ENCODE results near the gene MTA1. TPM values are rescaled to one million over a fixed set of nuclear protein-coding genes. Genes with fewer than 3 reads are reported as not detected.

MTA1 gene
- total RNA-seq, 1 donor from 2014 or later, result 129 TPM

DNA sequence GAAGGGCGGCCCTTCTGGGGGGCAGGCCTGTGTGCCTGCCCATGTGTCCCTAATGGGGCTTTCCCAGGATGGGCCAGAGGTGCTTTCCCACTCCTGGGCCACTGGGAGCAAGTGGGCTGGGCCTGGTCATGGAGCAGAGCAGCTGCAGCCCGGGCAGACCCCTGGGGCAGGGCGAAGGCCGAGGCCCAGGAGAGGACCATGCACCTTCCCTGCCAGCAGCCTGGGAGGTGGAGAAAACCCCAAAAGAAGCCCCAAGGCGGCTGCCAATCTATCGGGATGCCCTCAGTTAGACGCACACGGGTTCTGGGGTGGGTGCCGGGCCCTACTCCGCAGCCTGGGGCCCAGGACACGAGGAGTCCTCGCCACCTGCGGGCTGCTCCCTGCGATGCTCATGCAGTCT is 38.9 kb downstream of the MTA1 start:
- intact Hi-C loops (cut with micrococcal nuclease), result no loop called here

DNA sequence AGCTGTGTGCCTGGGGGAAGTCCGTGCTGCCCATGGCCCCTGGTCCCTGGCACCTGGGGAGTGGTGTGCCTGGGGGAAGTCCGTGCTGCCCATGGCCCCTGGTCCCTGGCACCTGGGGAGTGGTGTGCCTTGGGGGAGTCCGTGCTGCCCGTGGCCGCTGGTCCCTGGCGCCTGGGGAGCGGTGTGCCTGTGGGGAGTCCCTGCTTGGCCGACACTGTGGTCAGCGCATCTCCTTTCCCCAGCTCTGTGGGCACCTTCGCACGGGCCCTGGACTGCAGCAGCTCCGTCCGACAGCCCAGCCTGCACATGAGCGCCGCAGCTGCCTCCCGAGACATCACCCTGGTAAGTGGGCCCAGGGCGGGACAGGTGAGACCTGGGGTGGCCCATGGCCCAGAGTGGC is 40.5 kb downstream of the MTA1 start:
- intact Hi-C loops (cut with micrococcal nuclease), result no loop called here

- intact Hi-C loops (cut with micrococcal nuclease), result no loop called here
Observed at GRCh38 chr14:105460616-105461015, 41.0 kb downstream of the MTA1 start.

DNA sequence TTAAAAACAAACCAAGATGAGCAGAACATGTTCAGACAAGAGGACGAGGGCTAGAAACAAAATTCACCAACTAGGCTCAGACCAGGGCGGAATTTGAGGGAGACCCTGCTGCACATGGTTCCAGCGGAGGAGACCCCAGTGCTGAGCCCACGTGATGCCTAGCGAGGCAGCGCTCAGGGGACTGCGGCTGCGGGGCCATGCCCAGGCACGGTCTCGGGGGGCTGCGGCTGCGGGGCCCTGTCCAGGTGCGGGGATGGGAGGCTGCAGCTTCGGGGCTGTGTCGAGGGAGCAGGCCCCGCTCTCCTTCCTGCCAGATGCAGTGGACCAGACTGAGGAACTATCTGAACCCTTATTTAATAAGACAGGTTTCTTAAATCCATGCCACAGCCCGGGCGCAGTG is 42.3 kb downstream of the MTA1 start:
- intact Hi-C loops (cut with micrococcal nuclease), result no loop called here

- intact Hi-C loops (cut with micrococcal nuclease), result no loop called here
Observed at GRCh38 chr14:105464501-105464900, 44.9 kb downstream of the MTA1 start.

DNA sequence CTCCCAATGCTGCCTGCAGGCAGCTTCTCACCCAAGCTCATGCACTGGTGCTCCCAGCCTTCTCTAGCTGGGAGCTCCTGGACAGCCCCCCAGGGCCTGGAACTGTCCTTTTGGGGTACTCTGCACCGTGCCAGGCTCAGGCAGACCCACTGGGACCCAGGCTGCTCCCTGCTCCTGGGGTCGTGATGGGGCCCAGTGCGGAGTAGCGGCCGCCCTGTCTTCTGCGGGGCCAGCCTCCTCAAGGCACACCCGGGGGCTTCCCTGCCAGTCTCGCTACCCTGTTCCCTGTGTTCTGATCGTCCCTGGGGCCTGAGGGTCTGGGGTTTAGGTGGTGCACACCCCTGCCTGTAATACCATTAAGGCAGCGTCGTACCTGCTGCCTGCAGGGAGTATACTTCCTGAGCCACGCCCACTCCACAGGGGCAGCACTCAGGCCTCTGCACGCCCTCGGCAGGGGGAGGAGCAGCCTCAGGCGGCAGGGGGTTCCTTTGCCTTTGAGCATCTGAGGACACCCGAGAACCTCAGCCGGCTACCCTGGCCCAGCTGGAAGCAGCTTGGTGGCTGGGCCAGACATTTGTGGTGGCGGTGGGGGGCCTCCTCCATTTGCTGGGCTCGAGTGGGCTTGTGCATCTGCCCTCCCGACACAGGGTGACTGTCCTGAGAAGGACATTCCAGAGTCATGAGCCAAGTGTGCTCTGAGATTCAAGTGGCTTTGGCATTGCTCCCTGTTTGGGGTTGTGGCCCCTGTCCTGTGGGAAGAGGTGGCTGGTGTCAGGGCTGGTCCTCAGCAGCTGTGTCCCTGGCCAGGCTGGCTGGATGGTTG is 45.8 kb downstream of the MTA1 start:
- intact Hi-C loops (cut with micrococcal nuclease), result no loop called here

DNA sequence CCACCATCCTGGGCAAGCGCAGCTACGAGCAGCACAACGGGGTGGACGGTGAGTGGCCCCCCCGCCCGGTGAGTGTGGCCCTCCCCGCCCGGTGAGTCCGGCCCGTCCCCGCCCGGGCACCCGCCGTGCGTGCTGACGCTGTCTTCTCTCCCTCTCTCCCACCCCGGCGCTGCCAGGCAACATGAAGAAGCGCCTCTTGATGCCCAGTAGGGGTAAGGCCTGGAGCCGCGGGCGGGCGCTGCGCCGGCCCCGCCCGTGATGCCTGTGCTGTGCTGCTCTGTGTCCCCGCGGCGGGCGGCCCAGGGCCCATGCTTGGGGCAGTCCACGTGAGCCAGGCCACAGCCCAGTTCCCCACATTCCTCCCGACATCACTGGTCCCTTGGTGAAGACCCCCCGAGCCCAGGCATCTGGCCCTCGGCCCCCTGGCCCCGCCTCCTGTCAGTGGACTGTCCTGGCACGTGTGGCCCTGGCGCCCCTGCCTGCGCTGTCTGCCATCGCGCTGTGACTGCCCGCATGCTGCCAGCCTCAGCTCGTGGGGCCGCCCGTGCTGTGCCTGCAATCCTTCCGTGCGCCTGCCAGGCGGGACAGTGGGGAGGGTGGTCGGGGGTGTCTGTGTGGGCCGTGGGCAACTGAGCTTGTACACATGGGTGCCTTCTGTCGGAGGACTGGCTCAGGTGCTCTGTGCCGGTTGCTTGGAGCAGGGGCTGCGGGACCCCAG is 47.1 kb downstream of the MTA1 start:
- intact Hi-C loops (cut with micrococcal nuclease), result no loop called here

- intact Hi-C loops (cut with micrococcal nuclease), result no loop called here
Observed at GRCh38 chr14:105467249-105467941, 47.8 kb downstream of the MTA1 start.

- intact Hi-C loops (cut with micrococcal nuclease), result no loop called here
Observed at GRCh38 chr14:105467942-105468471, 48.4 kb downstream of the MTA1 start.

DNA sequence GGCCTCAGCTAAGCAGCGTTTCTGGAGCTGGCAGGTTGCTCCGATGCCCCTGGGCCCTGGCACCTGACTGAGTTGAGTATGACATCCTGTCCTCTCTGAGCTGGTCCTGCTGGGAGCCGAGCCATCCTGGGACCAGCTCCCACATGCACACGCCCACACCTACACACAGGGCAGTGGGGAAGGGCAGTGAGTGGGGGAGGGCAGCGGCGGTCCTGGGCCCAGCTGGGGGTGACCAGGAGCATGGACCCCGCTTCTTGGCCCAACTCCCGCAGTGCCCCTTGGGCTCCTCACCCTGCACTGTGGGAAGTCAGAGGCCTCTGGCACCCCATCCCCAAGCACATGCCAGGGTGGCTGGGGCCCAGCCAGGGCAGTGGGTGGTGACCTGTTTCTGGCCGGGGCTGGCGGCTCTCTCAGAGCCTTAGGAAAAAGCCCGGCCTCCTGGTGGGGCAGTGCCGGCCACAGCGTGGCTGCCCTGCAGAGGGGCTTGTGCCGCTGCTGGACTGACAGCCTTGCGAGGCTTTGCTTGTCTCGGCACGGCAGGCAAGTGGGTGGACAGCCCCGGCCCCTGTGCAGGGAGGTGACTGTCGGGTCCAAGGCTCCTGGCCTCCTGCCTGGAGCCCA is 49.1 kb downstream of the MTA1 start:
- intact Hi-C loops (cut with micrococcal nuclease), result no loop called here

DNA sequence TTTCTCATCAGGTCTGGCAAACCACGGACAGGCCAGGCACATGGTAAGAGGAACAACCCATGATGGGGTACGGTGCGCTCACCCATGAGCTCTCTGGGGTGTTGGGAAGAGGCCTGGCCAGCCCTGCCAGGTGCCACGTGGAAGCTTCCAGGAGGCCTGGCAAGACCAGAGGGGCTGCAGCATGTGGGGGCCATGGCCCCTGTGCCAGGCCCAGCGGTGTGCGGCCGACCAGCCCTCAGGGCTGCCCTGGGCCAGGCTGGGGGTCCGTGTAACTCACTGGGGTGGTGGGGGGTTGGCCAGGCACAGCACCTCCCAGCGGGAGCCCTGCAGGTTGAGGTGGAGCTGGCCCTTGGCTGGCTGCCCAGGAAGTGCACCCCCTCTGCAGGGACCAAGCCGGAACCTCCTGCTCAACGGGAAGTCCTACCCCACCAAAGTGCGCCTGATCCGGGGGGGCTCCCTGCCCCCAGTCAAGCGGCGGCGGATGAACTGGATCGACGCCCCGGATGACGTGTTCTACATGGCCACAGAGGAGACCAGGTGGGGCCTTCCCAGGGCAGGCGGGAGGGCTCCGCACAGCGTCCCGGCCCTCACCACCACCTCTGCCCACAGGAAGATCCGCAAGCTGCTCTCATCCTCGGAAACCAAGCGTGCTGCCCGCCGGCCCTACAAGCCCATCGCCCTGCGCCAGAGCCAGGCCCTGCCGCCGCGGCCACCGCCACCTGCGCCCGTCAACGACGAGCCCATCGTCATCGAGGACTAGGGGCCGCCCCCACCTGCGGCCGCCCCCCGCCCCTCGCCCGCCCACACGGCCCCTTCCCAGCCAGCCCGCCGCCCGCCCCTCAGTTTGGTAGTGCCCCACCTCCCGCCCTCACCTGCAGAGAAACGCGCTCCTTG is 50.1 kb downstream of the MTA1 start:
- intact Hi-C loops (cut with micrococcal nuclease), result no loop called here

GRCh38 chr14:105470350-105471296 is 51.0 kb downstream of the MTA1 start:
- intact Hi-C loops (cut with micrococcal nuclease), result no loop called here

- intact Hi-C loops (cut with micrococcal nuclease), result no loop called here
Observed at GRCh38 chr14:105471297-105471821, 51.7 kb downstream of the MTA1 start.

DNA sequence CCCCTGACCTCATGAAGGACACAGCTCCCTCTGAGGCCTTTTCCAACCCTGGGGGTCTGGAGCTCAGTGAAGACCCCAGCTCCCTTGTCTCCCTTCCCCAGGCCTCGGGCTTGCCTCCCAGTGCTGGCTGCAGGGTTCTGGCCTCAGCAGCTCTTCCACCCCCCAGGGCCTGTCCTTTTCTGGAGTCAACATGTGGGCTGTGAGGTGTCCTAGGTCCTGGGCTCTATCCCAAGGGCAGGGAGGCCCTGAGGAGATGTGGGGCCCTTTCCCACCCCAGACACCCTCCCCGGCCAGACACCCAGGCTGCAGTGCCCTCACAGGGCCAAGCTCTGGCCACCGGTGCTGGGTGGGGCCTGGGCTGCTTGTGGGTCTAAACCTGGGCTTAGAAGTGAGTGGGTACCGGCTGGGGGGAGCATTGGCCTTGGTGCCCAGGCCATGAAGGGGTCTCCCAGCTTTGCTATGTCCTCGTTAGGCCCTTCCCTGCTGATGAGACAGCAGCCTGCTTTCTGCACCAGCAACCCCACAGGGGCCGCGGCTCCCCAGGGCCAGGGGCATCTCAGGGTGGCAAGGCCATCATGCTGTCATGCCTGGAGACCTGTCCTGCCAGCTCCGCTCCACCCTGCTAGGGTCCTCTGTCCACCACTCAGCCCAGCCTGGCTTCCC is 52.3 kb downstream of the MTA1 start:
- intact Hi-C loops (cut with micrococcal nuclease), result no loop called here

GRCh38 chr14:105472486-105472991 is 52.9 kb downstream of the MTA1 start:
- intact Hi-C loops (cut with micrococcal nuclease), result no loop called here

- intact Hi-C loops (cut with micrococcal nuclease), result no loop called here
Observed at GRCh38 chr14:105473033-105473676, 53.5 kb downstream of the MTA1 start.

GRCh38 chr14:105473677-105474482 is 54.3 kb downstream of the MTA1 start:
- intact Hi-C loops (cut with micrococcal nuclease), result loop anchor here (2.0 kb wide), 1 partner anchor 17 kb away; the partner anchor contains the start of gene TEDC1

All from T-helper 2 cell treated with Interferon-gamma antibody and Interleukin-4, amounts not matched to agents 100 ng/mL and 5 ng/mL, for 36 hours (primary cell).